Activated CD8-positive, alpha-beta T cell treated with anti-CD3 and anti-CD28 coated beads for 36 hours (primary cell): ENCODE results near the gene B4GALNT3. TPM values are rescaled to one million over a fixed set of nuclear protein-coding genes. Genes with fewer than 3 reads are reported as not detected.

Experiments used
- ATAC-seq: fragments of 200-7000 bp; cut with Tn5 transposase; one replicate; pipeline ENCODE4 v1.10.0; 2021; ENCODE audit warnings: mild to moderate bottlenecking, moderate library complexity
- CTCF ChIA-PET: fragments of 350-600 bp; sonication (Branson Sonifier 250); formaldehyde crosslinking; loops from one replicate; lab custom pipeline; 2021; ENCODE audit warnings: antibody characterized with exemption; lab: Charles Lee
- POLR2A ChIA-PET: fragments of 350-600 bp; sonication (Branson Sonifier 250); formaldehyde crosslinking; loops from one replicate; lab custom pipeline; 2021; ENCODE audit warnings: antibody characterized with exemption; lab: Charles Lee
- DNase-seq: peaks from one replicate; pipeline ENCODE4 v3.0.0-alpha.2; 2020
- H3K27ac Mint-ChIP-seq: one replicate; pipeline ENCODE4 v1.8.0; 2021; ENCODE audit warnings: mild to moderate bottlenecking, mixed read lengths
- H3K27me3 Mint-ChIP-seq: one replicate; pipeline ENCODE4 v1.8.0; 2021; ENCODE audit warnings: mixed read lengths
- H3K36me3 Mint-ChIP-seq: one replicate; pipeline ENCODE4 v1.8.0; 2021; ENCODE audit warnings: low read depth, mixed read lengths
- H3K4me1 Mint-ChIP-seq: one replicate; pipeline ENCODE4 v1.8.0; 2021; ENCODE audit warnings: low read depth, mixed read lengths
- H3K4me3 Mint-ChIP-seq: one replicate; pipeline ENCODE4 v1.8.0; 2021; ENCODE audit warnings: mild to moderate bottlenecking, moderate library complexity, mixed read lengths
- H3K9me3 Mint-ChIP-seq: one replicate; pipeline ENCODE4 v1.8.0; 2021; ENCODE audit warnings: mixed read lengths
- intact Hi-C: fragments of 100-400 bp; cut with micrococcal nuclease; formaldehyde crosslinking; loops from one replicate; pipeline ENCODE4 v1.10.0; 2022
- total RNA-seq, 2 experiments: library from RNA; stranded (reverse); gene quantifications; one replicate each; pipeline ENCODE4 v1.2.3, GENCODE V29; 2021
- TF ChIP-seq, protein P1 (sequence below): fragments of 200-600 bp; IDR thresholded peaks from one replicate; pipeline ENCODE4 v1.8.0; 2022; ENCODE audit warnings: antibody characterized with exemption, mild to moderate bottlenecking

B4GALNT3 gene
- total RNA-seq, 2 experiments from 2014 or later, result 2.8 to 3.4 TPM

DNA sequence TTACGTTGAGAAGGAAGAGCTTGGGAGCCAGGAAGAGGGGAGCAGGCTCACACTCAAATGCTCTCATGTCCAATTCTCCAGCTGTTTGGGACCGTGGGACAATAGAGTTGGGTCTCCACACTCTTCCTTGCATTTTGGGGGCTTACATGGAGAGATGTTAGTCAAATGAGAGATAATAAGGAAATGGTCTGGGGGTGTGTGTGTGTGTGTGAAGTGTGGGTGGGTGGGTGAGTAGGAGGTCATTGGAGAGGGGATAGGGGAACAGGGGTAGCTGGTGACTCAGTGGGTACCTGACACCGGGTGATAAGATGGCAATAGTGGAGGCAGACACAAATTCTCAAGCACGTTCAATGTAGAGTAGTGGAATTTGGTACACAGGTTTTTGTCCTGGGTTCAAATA, 68.0 kb downstream of the B4GALNT3 start:
- CTCF ChIA-PET, result interaction anchor here (0.6 to 1.5 kb wide), 2 partner anchors 19 kb away, joined by 4 to 7 read pairs; no protein-coding TSS in a partner anchor
- TF ChIP-seq, protein P1, sequence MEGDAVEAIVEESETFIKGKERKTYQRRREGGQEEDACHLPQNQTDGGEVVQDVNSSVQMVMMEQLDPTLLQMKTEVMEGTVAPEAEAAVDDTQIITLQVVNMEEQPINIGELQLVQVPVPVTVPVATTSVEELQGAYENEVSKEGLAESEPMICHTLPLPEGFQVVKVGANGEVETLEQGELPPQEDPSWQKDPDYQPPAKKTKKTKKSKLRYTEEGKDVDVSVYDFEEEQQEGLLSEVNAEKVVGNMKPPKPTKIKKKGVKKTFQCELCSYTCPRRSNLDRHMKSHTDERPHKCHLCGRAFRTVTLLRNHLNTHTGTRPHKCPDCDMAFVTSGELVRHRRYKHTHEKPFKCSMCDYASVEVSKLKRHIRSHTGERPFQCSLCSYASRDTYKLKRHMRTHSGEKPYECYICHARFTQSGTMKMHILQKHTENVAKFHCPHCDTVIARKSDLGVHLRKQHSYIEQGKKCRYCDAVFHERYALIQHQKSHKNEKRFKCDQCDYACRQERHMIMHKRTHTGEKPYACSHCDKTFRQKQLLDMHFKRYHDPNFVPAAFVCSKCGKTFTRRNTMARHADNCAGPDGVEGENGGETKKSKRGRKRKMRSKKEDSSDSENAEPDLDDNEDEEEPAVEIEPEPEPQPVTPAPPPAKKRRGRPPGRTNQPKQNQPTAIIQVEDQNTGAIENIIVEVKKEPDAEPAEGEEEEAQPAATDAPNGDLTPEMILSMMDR, result no peak
- H3K27ac Mint-ChIP-seq, result no peak overlapping the region
- intact Hi-C loops, result no loop called here
- no peak overlapping the region for H3K4me3 Mint-ChIP-seq
- H3K27me3 Mint-ChIP-seq, result no peaks in the 10 kb centered on the region
- DNase-seq, result no peak
- POLR2A ChIA-PET, result no interaction called here
- no peaks in the 10 kb centered on the region for H3K36me3 Mint-ChIP-seq
- H3K4me1 Mint-ChIP-seq, result no peaks in the 10 kb centered on the region
- H3K9me3 Mint-ChIP-seq, result peaks cover 10% of the 10 kb centered on the region
- ATAC-seq, result no peak

DNA sequence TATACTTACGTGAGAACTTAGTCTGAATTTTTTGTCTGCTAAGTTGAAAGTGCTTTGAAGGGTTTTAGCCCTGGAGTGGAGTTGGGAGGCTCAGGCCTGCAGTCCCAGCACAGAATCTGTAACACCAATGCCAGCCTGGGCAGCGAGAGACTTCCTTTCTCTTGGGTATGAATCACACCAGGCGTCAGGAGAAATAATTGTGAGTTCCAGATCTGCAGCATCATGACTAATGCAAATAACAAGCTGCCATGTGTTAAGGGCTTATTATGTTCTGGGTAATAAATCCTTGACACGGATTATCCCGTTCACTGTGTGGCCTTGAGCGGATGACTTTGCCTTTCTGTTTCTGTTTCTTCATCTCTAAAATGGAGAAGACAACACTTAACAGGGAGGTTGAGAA, 70.6 kb downstream of the B4GALNT3 start:
- intact Hi-C loops, result no loop called here
- Mint-ChIP-seq H3K27me3 (no peaks in the 10 kb centered on the region), H3K4me1 (no peaks in the 10 kb centered on the region), H3K27ac (no peak overlapping the region), H3K9me3 (peaks cover 13% of the 10 kb centered on the region), H3K36me3 (no peaks in the 10 kb centered on the region), H3K4me3 (no peak overlapping the region)
- CTCF ChIA-PET, result interaction anchor here (0.7 to 1.5 kb wide), 4 partner anchors 13 to 78 kb away, joined by 3 to 5 read pairs (median 4); no protein-coding TSS in a partner anchor
- ATAC-seq (no peak), DNase-seq (no peak)
- TF ChIP-seq, protein P1, result no peak
- POLR2A ChIA-PET, result no interaction called here

DNA sequence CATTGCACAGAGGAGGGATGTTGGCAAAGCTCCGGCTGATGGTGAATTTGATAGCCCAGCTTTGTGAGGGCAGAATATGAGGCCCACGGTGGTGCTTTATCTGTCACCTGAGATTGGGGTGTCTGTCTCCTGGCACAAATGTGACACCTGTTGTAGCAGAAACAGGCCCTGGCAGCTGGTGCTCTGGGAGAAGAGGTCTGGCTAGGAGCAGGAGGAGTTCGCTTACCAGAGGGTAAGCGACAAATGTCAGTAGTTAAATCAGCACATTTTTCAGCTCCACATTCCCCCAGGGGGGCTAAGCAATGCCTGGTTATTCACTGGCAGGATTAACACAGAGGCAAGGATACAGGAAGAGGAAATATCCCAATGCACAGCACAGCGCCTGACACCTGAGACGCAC, 71.1 kb downstream of the B4GALNT3 start:
- no peak for DNase-seq
- H3K36me3 Mint-ChIP-seq, result no peaks in the 10 kb centered on the region
- H3K9me3 Mint-ChIP-seq, result peaks cover 13% of the 10 kb centered on the region
- ATAC-seq, result no peak
- no peak overlapping the region for H3K4me3 Mint-ChIP-seq
- TF ChIP-seq, protein P1, result no peak
- POLR2A ChIA-PET, result no interaction called here
- intact Hi-C loops, result no loop called here
- H3K27ac Mint-ChIP-seq, result no peak overlapping the region
- H3K4me1 Mint-ChIP-seq, result no peaks in the 10 kb centered on the region
- CTCF ChIA-PET, result interaction anchor here (0.7 to 1.5 kb wide), 4 partner anchors 13 to 78 kb away, joined by 3 to 5 read pairs (median 4); no protein-coding TSS in a partner anchor
- no peaks in the 10 kb centered on the region for H3K27me3 Mint-ChIP-seq

DNA sequence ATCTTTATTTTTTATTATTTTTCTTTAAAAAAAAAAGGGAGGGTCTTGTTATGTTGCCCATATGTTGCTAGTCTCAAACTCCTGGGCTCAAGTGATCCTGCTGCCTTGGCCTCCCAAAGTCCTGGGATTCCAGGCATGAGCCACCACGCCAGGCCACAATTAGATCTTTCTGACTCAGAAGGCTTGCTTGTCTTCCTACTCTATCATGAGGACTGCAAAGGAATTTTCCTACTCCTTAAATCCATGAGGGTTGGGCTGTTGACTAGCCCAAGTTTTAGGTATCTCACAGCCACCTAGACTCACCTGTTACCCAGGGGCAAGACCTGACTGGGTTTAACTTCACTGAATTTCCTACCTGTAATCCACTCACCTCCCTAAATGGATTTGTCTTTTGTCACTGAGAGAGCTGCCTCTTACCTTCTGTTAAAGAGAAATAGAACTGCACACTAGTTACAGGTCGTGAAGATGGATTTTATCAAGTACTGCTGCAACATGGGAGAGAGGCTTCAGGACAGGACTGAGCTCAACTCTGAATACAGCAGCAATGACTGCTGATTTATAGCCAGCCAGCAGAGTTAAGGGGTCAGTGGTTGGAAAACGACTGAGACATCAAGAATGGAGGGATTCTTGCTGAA, 72.3 kb downstream of the B4GALNT3 start:
- H3K4me1 Mint-ChIP-seq, result no peaks in the 10 kb centered on the region
- no peak for ATAC-seq

More for the DNA sequence above, 72.3 kb downstream of the B4GALNT3 start:
- TF ChIP-seq, protein P1, result no peak
- intact Hi-C loops, result no loop called here
- Mint-ChIP-seq H3K9me3 (peaks cover 13% of the 10 kb centered on the region), H3K27me3 (no peaks in the 10 kb centered on the region), H3K4me3 (no peak overlapping the region), H3K27ac (no peak overlapping the region), H3K36me3 (no peaks in the 10 kb centered on the region)
- ChIA-PET CTCF (interaction anchor here (0.9 to 13.6 kb wide), 2 partner anchors 17 to 79 kb away, joined by 4 to 154 read pairs; no protein-coding TSS in a partner anchor), POLR2A (no interaction called here)
- no peak for DNase-seq
